Tibial nerve (tissue), 3 donors: ENCODE measurements around the gene THBS3.

Experiments
- POLR2A ChIP-seq, 2 donors: fragments of 450-650 bp; IDR thresholded peaks; one replicate each; pipeline ENCODE4 v1.6.1; 2017; ENCODE audit warnings: antibody characterized with exemption in 2 of 2, mild to moderate bottlenecking in 2 of 2, moderate library complexity in 2 of 2
- TF ChIP-seq, protein P1 (sequence below), 5 experiments: fragments of 200-600 bp in 3 of 5; fragments of 450-650 bp in 2 of 5; sonication (generic) in 3 of 5; IDR thresholded peaks; one replicate each; pipeline ENCODE4 v1.5.1; 2016 to 2019; ENCODE audit warnings: antibody characterized with exemption in 5 of 5, mild to moderate bottlenecking in 3 of 5, moderate library complexity in 2 of 5

DNA sequence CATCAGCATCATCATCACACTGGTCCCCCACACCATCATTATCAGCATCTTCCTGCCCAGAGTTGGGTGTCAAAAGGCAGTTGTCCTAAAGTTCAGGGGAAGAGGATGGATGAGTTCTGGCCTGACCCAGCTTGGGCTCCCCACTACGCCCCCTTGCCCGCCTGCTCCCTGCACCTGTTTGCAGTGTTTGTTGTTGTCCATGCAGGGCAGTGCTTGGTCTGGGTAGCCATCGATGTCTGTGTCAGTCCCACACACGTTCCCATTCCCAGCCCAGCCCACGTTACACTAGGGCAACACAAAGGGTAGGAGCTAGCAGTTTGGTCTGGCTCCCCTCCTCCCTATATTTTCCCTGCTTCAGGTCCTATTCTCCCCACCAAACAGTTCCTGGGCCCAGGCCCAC, 6.8 kb downstream of the THBS3 start:
- TF ChIP-seq, protein P1, sequence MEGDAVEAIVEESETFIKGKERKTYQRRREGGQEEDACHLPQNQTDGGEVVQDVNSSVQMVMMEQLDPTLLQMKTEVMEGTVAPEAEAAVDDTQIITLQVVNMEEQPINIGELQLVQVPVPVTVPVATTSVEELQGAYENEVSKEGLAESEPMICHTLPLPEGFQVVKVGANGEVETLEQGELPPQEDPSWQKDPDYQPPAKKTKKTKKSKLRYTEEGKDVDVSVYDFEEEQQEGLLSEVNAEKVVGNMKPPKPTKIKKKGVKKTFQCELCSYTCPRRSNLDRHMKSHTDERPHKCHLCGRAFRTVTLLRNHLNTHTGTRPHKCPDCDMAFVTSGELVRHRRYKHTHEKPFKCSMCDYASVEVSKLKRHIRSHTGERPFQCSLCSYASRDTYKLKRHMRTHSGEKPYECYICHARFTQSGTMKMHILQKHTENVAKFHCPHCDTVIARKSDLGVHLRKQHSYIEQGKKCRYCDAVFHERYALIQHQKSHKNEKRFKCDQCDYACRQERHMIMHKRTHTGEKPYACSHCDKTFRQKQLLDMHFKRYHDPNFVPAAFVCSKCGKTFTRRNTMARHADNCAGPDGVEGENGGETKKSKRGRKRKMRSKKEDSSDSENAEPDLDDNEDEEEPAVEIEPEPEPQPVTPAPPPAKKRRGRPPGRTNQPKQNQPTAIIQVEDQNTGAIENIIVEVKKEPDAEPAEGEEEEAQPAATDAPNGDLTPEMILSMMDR (IDR thresholded peaks at IDR 0.05): no peak
- TF ChIP-seq POLR2A (IDR thresholded peaks at IDR 0.05): no peak
